Transverse colon (tissue), 4 donors: ENCODE results near the gene THAP9. TPM values are rescaled to one million over a fixed set of nuclear protein-coding genes. Genes with fewer than 3 reads are reported as not detected.
"Not testable (repeated sequence)": the region's sequence is repeated elsewhere in the genome, so short reads cannot be mapped to it uniquely, and the experiment has no call there.

Experiments
- DNase-seq: peaks from one replicate; pipeline ENCODE4 v3.0.0-alpha.2; 2019
- H3K27ac ChIP-seq, 4 donors: fragments of 200-600 bp; sonication (generic); 2 replicates each; pipeline ENCODE4 v1.5.1; 2016 to 2018; ENCODE audit warnings: inconsistent platforms in 4 of 4
- H3K27me3 ChIP-seq: fragments of 200-600 bp; sonication (generic); 2 replicates; pipeline ENCODE4 v1.5.1; 2017; ENCODE audit warnings: inconsistent platforms
- H3K36me3 ChIP-seq, 4 donors: fragments of 200-600 bp; sonication (generic); 2 replicates each; pipeline ENCODE4 v1.5.1; 2017 to 2019; ENCODE audit warnings: inconsistent platforms in 4 of 4
- H3K4me1 ChIP-seq, 4 donors: fragments of 200-600 bp; sonication (generic); 2 replicates each; pipeline ENCODE4 v1.5.1; 2017 to 2020; ENCODE audit warnings: inconsistent platforms in 4 of 4
- H3K4me3 ChIP-seq, 4 donors: fragments of 200-600 bp; sonication (generic); 1 replicate in 1 of 4; 2 replicates in 3 of 4; pipeline versions ENCODE4 v1.5.1 to v1.6.1; 2017 to 2019; ENCODE audit warnings: inconsistent platforms in 4 of 4
- H3K9me3 ChIP-seq, 2 donors: fragments of 200-600 bp; sonication (generic); 2 replicates each; pipeline ENCODE4 v1.5.1; 2017 to 2019; ENCODE audit warnings: inconsistent platforms in 2 of 2
- EP300 ChIP-seq: sonication (generic); formaldehyde crosslinking; IDR thresholded peaks from one replicate; pipeline ENCODE4 v1.6.1; 2017; ENCODE audit warnings: antibody characterized with exemption, low read depth
- POLR2A ChIP-seq: fragments of 450-650 bp; IDR thresholded peaks from one replicate; pipeline ENCODE4 v1.6.1; 2016; ENCODE audit warnings: antibody characterized with exemption, mild to moderate bottlenecking, moderate library complexity
- POLR2AphosphoS5 ChIP-seq, 3 donors: sonication (generic); formaldehyde crosslinking; IDR thresholded peaks; one replicate each; pipeline ENCODE4 v1.6.1; 2016; ENCODE audit warnings: antibody characterized with exemption in 3 of 3
- WGBS, 2 donors: methylation state at CpG; one replicate each; pipeline ENCODE4 v1.1.5; 2018; ENCODE audit warnings: low coverage in 1 of 2; 5-methylcytosine and 5-hydroxymethylcytosine counted together
- in situ Hi-C, 4 donors: fragments of 200-750 bp; cut with MboI; loops; one replicate each; pipeline versions ENCODE4 v1.15.0 to v1.15.1; 2017; ENCODE audit warnings: low sequenced_read_pairs in 3 of 4, low pct_ligation_motif_present in 1 of 4, low pct_unique_long_range_greater_than_20kb in 1 of 4
- intact Hi-C: fragments of 100-400 bp; cut with DNase I; formaldehyde crosslinking; loops from one replicate; pipeline ENCODE4 v1.15.1; 2023; ENCODE audit warnings: low total_unique reads
- total RNA-seq, 4 donors: library from RNA; depleted of rRNA; stranded (reverse); fragments of >200 nt; gene quantifications; one replicate each; pipeline ENCODE4 v1.1.0, GENCODE V29; 2016
- TF ChIP-seq, protein P1 (sequence below), 5 experiments: fragments of 200-600 bp in 3 of 5; fragments of 450-650 bp in 2 of 5; sonication (generic) in 3 of 5; IDR thresholded peaks; 1 replicate in 2 of 5; 2 replicates in 3 of 5; pipeline ENCODE4 v1.5.1; 2016 to 2017; ENCODE audit warnings: antibody characterized with exemption in 5 of 5, inconsistent platforms in 3 of 5, mild to moderate bottlenecking in 2 of 5, moderate library complexity in 1 of 5

The THAP9 gene
- total RNA-seq, 4 donors from 2014 or later, result 3.7 to 7.3 (median 5.6) TPM

DNA sequence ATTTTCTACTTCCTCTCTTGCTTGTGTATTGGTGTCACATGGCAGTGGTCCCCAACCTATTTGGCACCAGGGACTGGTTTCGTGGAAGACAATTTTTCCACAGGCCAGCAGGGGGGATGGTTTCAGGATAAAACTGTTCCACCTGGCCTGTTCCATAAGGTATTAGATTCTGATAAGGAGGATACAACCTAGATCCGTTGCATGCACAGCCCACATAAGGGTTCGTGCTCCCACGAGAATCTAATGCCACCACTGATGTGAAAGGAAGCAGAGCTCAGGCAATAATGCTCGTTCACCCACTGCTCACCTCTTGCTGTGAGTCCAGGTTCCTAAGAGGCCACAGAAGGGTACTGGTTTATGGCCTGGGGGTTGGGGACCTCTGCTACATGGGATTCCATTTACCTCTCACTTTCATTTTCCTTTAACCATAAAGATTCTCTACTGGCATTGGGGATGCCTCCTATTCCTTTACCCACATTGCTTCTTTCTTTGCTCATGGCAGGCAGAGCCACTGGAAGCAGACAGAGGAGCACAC lies 47.7 kb upstream of the THAP9 start:
- TF ChIP-seq EP300, result no peak
- TF ChIP-seq, protein P1, sequence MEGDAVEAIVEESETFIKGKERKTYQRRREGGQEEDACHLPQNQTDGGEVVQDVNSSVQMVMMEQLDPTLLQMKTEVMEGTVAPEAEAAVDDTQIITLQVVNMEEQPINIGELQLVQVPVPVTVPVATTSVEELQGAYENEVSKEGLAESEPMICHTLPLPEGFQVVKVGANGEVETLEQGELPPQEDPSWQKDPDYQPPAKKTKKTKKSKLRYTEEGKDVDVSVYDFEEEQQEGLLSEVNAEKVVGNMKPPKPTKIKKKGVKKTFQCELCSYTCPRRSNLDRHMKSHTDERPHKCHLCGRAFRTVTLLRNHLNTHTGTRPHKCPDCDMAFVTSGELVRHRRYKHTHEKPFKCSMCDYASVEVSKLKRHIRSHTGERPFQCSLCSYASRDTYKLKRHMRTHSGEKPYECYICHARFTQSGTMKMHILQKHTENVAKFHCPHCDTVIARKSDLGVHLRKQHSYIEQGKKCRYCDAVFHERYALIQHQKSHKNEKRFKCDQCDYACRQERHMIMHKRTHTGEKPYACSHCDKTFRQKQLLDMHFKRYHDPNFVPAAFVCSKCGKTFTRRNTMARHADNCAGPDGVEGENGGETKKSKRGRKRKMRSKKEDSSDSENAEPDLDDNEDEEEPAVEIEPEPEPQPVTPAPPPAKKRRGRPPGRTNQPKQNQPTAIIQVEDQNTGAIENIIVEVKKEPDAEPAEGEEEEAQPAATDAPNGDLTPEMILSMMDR (IDR thresholded peaks at IDR 0.05), result no peak
- no peak for TF ChIP-seq POLR2A
- no peak for TF ChIP-seq POLR2AphosphoS5 (IDR thresholded peaks at IDR 0.05)
- Histone ChIP-seq H3K36me3 (peaks cover 0 to 90% (median 32%) of the 10 kb centered on the region in 4 donors), H3K27me3 (no peaks in the 10 kb centered on the region), H3K4me3 (no peak overlapping the region), H3K4me1 (no peaks in the 10 kb centered on the region), H3K27ac (no peak overlapping the region), H3K9me3 (no peaks in the 10 kb centered on the region)
- no peak for DNase-seq
- WGBS, 2 donors, result 72% methylated on average over 5 of the region's 5 CpGs; no CpG with 5 or more reads in 1 of the 2 donors
- intact Hi-C loops, result no loop called here
- in situ Hi-C loops, result loop anchor here in 2 of 4 donors (25.0 kb wide), 1 partner anchor 609 kb away; the partner anchor contains the start of genes HELQ (in 2 of the 2) and MRPS18C (in 2 of the 2)

DNA sequence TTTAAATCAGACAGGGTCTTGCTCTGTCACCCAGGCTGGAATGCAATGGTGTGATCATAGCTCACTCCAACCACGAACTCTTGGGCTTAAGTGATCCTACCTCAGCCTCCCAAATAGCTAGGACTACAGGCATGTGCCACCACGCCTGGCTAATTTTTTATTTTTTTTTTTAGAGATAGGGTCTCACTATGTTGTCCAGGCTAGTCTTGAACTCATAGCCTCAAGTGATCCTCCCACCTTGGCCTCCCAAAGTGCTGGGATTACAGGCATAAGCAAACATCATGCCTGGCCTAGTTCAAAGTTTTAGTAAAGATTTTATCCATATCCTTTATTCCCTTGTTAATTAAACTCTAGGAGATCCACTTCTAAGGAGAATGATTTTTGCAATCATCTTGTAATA lies 40.0 kb upstream of the THAP9 start:
- H3K36me3 ChIP-seq, result peaks cover 0 to 61% (median 28%) of the 10 kb centered on the region in 4 donors
- H3K4me1 ChIP-seq, intact Hi-C loops, H3K27ac ChIP-seq, H3K9me3 ChIP-seq, H3K27me3 ChIP-seq, H3K4me3 ChIP-seq, DNase-seq: not testable (repeated sequence)
- in situ Hi-C loops, result loop anchor here in 2 of 4 donors (25.0 kb wide), 1 partner anchor 602 kb away; the partner anchor contains the start of genes HELQ (in 2 of the 2) and MRPS18C (in 2 of the 2)
- 95 to 96% methylated on average over 2 of the region's 2 CpGs for WGBS, 2 donors

DNA sequence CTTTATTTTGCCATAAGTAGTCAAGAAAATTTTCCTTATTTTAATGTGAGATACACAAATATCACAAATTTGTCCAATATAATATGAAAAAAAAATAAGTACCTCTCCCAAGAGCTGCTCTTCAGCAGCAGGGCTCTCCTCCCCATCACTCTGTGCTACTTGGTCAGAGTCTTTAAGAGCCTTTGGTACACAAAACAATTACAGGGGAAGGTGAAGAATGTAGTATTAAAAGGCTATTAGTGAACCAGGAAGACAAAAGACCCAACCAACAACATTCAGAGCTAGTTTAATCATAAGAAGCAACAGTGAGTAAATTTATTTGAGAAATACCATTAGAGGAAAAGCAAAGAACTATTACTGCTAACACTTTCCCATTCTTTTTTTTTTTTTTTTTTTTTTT lies 39.0 kb upstream of the THAP9 start:
- Histone ChIP-seq H3K4me1 (peaks cover 0 to 18% (median 0%) of the 10 kb centered on the region in 4 donors), H3K4me3 (no peak overlapping the region), H3K27me3 (no peaks in the 10 kb centered on the region), H3K36me3 (peaks cover 0 to 59% (median 27%) of the 10 kb centered on the region in 4 donors), H3K27ac (no peak overlapping the region), H3K9me3 (no peaks in the 10 kb centered on the region)
- intact Hi-C loops, result no loop called here
- no peak for DNase-seq
- in situ Hi-C loops, result loop anchor here in 2 of 4 donors (25.0 kb wide), 1 partner anchor 601 kb away; the partner anchor contains the start of genes HELQ (in 2 of the 2) and MRPS18C (in 2 of the 2)
- TF ChIP-seq POLR2A (no peak), EP300 (no peak), POLR2AphosphoS5 (IDR thresholded peaks at IDR 0.05) (no peak)
- TF ChIP-seq, protein P1 (IDR thresholded peaks at IDR 0.05), result no peak

DNA sequence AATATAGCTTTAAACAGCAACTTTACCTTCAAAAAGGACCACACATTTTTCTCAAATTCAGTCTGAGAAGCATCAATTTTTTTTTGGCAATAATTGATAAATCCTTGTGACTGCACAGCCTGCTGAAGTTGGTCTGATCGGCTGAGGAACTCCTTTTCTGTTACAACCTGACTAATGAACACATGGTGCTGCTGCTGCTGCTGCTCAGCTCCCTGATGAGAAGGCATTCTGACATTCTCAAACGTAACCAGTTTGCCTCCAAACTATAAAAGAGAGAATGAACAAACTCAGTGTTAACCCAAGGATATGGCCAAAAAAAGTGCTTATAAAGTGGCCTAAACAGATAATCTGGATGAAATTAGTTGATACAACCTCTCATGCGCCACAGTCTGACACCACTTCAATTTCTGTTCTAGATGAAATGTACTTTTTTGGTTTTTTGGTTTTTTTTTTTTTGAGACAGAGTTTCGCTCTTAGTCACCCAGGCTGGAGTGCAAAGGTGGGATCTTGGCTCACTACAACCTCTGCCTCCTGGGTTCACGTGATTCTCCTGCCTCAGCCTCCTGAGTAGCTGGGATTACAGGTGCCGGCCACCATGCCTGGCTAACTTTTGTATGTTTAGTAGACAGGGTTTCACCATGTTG lies 36.1 kb upstream of the THAP9 start:
- intact Hi-C loops, result no loop called here
- no peak for DNase-seq
- in situ Hi-C loops, result loop anchor here in 2 of 4 donors (25.0 kb wide), 1 partner anchor 598 kb away; the partner anchor contains the start of genes HELQ (in 2 of the 2) and MRPS18C (in 2 of the 2)
- Histone ChIP-seq H3K36me3 (peaks cover 0 to 60% (median 23%) of the 10 kb centered on the region in 4 donors), H3K4me3 (no peak overlapping the region), H3K27ac (peak overlapping the region in 2 of 4 donors; percentile 22 to 59), H3K4me1 (peaks cover 0 to 19% (median 0%) of the 10 kb centered on the region in 4 donors), H3K27me3 (no peaks in the 10 kb centered on the region), H3K9me3 (no peaks in the 10 kb centered on the region)
- WGBS, 2 donors, result 88% methylated on average over 3 to 6 of the region's 6 CpGs
- TF ChIP-seq, protein P1 (IDR thresholded peaks at IDR 0.05), result no peak
- TF ChIP-seq POLR2AphosphoS5 (IDR thresholded peaks at IDR 0.05) (no peak), POLR2A (no peak), EP300 (no peak)
